Activated CD4-positive, alpha-beta memory T cell treated with anti-CD3 and anti-CD28 coated beads, Interleukin-2, amount 10 ng/mL, durations not matched to agents 7 days and 5 days (primary cell): ENCODE results near the gene WFIKKN1. TPM values are rescaled to one million over a fixed set of nuclear protein-coding genes. Genes with fewer than 3 reads are reported as not detected.

Experiments
- CTCF ChIA-PET: fragments of 350-600 bp; sonication (Branson Sonifier 250); formaldehyde crosslinking; loops from one replicate; lab custom pipeline; 2021; ENCODE audit warnings: antibody characterized with exemption, inconsistent platforms; lab: Charles Lee
- POLR2A ChIA-PET: fragments of 350-600 bp; sonication (Branson Sonifier 250); formaldehyde crosslinking; loops from one replicate; lab custom pipeline; 2021; ENCODE audit warnings: antibody characterized with exemption; lab: Charles Lee
- DNase-seq: peaks from one replicate; pipeline ENCODE4 v3.0.0-alpha.2; 2020
- H3K27ac Mint-ChIP-seq: one replicate; pipeline ENCODE4 v1.8.0; 2021; ENCODE audit warnings: mild to moderate bottlenecking, mixed read lengths
- H3K27me3 Mint-ChIP-seq: one replicate; pipeline ENCODE4 v1.8.0; 2021; ENCODE audit warnings: mixed read lengths
- H3K36me3 Mint-ChIP-seq: one replicate; pipeline ENCODE4 v1.8.0; 2021; ENCODE audit warnings: low read depth, mixed read lengths
- H3K4me1 Mint-ChIP-seq: one replicate; pipeline ENCODE4 v1.8.0; 2021; ENCODE audit warnings: mixed read lengths
- H3K4me3 Mint-ChIP-seq: one replicate; pipeline ENCODE4 v1.8.0; 2021; ENCODE audit warnings: mild to moderate bottlenecking, mixed read lengths
- H3K9me3 Mint-ChIP-seq: one replicate; pipeline ENCODE4 v1.8.0; 2021; ENCODE audit warnings: mixed read lengths
- total RNA-seq, 2 experiments: library from RNA; stranded (reverse); gene quantifications; one replicate each; pipeline ENCODE4 v1.2.3, GENCODE V29; 2021

Gene WFIKKN1
- total RNA-seq, 2 experiments from 2014 or later = 0.10 to 0.13 TPM

- no peak overlapping the region for H3K4me3 Mint-ChIP-seq
- H3K27ac Mint-ChIP-seq = no peak overlapping the region
- H3K27me3 Mint-ChIP-seq = no peaks in the 10 kb centered on the region
- no peak for DNase-seq
- CTCF ChIA-PET = interaction anchor here (1.1 kb wide), 1 partner anchor 21 kb away, joined by 3 read pairs; no protein-coding TSS in a partner anchor
- H3K36me3 Mint-ChIP-seq = peaks cover 8% of the 10 kb centered on the region
- no peaks in the 10 kb centered on the region for H3K9me3 Mint-ChIP-seq
- POLR2A ChIA-PET = no interaction called here
- peaks cover 4% of the 10 kb centered on the region for H3K4me1 Mint-ChIP-seq
These were observed 31.7 kb upstream of the WFIKKN1 start for GRCh38 chr16:598823-599739.

- no peaks in the 10 kb centered on the region for H3K27me3 Mint-ChIP-seq
- H3K9me3 Mint-ChIP-seq = no peaks in the 10 kb centered on the region
- H3K36me3 Mint-ChIP-seq = peaks cover 8% of the 10 kb centered on the region
- ChIA-PET CTCF (interaction anchor here (1.2 to 1.3 kb wide), 2 partner anchors 9 to 24 kb away, joined by 3 read pairs; no protein-coding TSS in a partner anchor), POLR2A (interaction anchor here (1.1 to 1.6 kb wide), 3 partner anchors 12 to 49 kb away, joined by 3 to 6 read pairs (median 4); partner anchors contain the start of gene METTL26)
- H3K27ac Mint-ChIP-seq = no peak overlapping the region
- H3K4me3 Mint-ChIP-seq = no peak overlapping the region
- no peak for DNase-seq
- H3K4me1 Mint-ChIP-seq = peaks cover 3% of the 10 kb centered on the region
These were observed 30.0 kb upstream of the WFIKKN1 start for GRCh38 chr16:600781-601180.

DNA sequence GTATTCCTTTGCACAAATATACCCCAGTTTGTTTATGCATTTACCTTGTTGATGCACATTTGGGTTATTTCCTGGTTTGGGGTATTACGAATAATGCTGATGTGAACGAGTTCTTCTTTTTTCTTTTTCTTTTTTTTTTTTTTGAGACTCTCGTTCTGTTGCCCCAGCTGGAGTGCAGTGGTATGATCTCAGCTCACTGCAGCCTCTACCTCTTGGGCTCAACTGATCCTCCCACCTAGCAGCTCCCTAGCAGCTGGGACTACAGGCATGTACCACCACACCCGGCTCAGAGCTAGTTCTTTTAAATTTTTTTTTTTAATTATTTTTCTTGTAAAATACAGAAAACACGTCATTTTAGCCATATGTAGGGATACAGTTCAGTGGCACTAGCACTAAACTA, 26.9 kb upstream of the WFIKKN1 start:
- H3K36me3 Mint-ChIP-seq = no peaks in the 10 kb centered on the region
- H3K27me3 Mint-ChIP-seq = no peaks in the 10 kb centered on the region
- ChIA-PET CTCF (no interaction called here), POLR2A (no interaction called here)
- peaks cover 2% of the 10 kb centered on the region for H3K4me1 Mint-ChIP-seq
- no peak overlapping the region for H3K4me3 Mint-ChIP-seq
- DNase-seq = no peak
- H3K27ac Mint-ChIP-seq = no peak overlapping the region
- no peaks in the 10 kb centered on the region for H3K9me3 Mint-ChIP-seq

- H3K27ac Mint-ChIP-seq = no peak overlapping the region
- H3K27me3 Mint-ChIP-seq = no peaks in the 10 kb centered on the region
- ChIA-PET CTCF (no interaction called here), POLR2A (no interaction called here)
- no peaks in the 10 kb centered on the region for H3K36me3 Mint-ChIP-seq
- no peak overlapping the region for H3K4me3 Mint-ChIP-seq
- DNase-seq = no peak
- H3K9me3 Mint-ChIP-seq = no peaks in the 10 kb centered on the region
- H3K4me1 Mint-ChIP-seq = peaks cover 4% of the 10 kb centered on the region
These were observed 24.0 kb upstream of the WFIKKN1 start for GRCh38 chr16:606656-607307.

DNA sequence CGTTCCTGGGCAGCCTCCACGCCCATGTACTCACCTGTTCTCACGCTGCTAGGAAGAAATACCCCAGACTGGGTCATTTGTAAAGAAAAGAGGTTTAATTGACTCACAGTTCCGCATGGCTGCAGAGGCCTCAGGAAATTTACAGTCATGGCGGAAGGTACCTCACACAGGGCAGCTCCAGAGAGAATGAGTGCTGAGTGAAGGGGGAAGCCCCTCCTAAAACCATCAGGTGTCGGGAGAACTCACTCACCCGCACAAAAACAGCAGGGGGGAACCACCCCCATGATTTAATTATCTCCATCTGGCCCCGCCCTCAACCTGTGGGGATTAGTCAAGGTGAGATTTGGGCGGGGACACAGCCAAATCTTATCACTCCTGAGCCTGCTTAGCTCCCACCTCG, 22.8 kb upstream of the WFIKKN1 start:
- CTCF ChIA-PET = no interaction called here
- H3K27ac Mint-ChIP-seq = no peak overlapping the region

GRCh38 chr16:609316-609715, 21.5 kb upstream of the WFIKKN1 start:
- ChIA-PET CTCF (interaction anchor here (1.1 kb wide), 1 partner anchor 9 kb away, joined by 3 read pairs; no protein-coding TSS in a partner anchor), POLR2A (interaction anchor here (1.2 kb wide), 1 partner anchor 41 kb away, joined by 3 read pairs; no protein-coding TSS in a partner anchor)
- Mint-ChIP-seq H3K4me3 (no peak overlapping the region), H3K4me1 (peaks cover 4% of the 10 kb centered on the region), H3K9me3 (no peaks in the 10 kb centered on the region), H3K36me3 (no peaks in the 10 kb centered on the region), H3K27me3 (no peaks in the 10 kb centered on the region), H3K27ac (no peak overlapping the region)
- no peak for DNase-seq

More for the DNA sequence above, 22.8 kb upstream of the WFIKKN1 start:
- H3K4me1 Mint-ChIP-seq = peaks cover 4% of the 10 kb centered on the region
- DNase-seq = no peak
- POLR2A ChIA-PET = no interaction called here
- H3K9me3 Mint-ChIP-seq = no peaks in the 10 kb centered on the region
- H3K4me3 Mint-ChIP-seq = no peak overlapping the region
- no peaks in the 10 kb centered on the region for H3K36me3 Mint-ChIP-seq
- H3K27me3 Mint-ChIP-seq = no peaks in the 10 kb centered on the region

GRCh38 chr16:609984-610383, 20.8 kb upstream of the WFIKKN1 start:
- ChIA-PET CTCF (interaction anchor here (1.1 to 1.2 kb wide), 2 partner anchors 9 to 31 kb away, joined by 3 read pairs; no protein-coding TSS in a partner anchor), POLR2A (interaction anchor here (1.2 kb wide), 1 partner anchor 42 kb away, joined by 3 read pairs; no protein-coding TSS in a partner anchor)
- Mint-ChIP-seq H3K4me3 (no peak overlapping the region), H3K27me3 (no peaks in the 10 kb centered on the region), H3K9me3 (no peaks in the 10 kb centered on the region), H3K36me3 (no peaks in the 10 kb centered on the region), H3K27ac (no peak overlapping the region), H3K4me1 (peaks cover 4% of the 10 kb centered on the region)
- DNase-seq = no peak

- H3K4me1 Mint-ChIP-seq = peaks cover 4% of the 10 kb centered on the region
These were observed 20.0 kb upstream of the WFIKKN1 start for GRCh38 chr16:610513-611381.

GRCh38 chr16:615122-615521, 15.7 kb upstream of the WFIKKN1 start:
- H3K4me1 Mint-ChIP-seq = peaks cover 2% of the 10 kb centered on the region

More at GRCh38 chr16:610513-611381, 20.0 kb upstream of the WFIKKN1 start:
- peak; percentile 47 for DNase-seq
- no peak overlapping the region for H3K4me3 Mint-ChIP-seq
- CTCF ChIA-PET = interaction anchor here (1.2 kb wide), 1 partner anchor 32 kb away, joined by 3 read pairs; no protein-coding TSS in a partner anchor
- no peaks in the 10 kb centered on the region for H3K9me3 Mint-ChIP-seq
- H3K36me3 Mint-ChIP-seq = no peaks in the 10 kb centered on the region
- no peak overlapping the region for H3K27ac Mint-ChIP-seq
- H3K27me3 Mint-ChIP-seq = no peaks in the 10 kb centered on the region
- POLR2A ChIA-PET = interaction anchor here (1.2 kb wide), 1 partner anchor 42 kb away, joined by 3 read pairs; no protein-coding TSS in a partner anchor

DNA sequence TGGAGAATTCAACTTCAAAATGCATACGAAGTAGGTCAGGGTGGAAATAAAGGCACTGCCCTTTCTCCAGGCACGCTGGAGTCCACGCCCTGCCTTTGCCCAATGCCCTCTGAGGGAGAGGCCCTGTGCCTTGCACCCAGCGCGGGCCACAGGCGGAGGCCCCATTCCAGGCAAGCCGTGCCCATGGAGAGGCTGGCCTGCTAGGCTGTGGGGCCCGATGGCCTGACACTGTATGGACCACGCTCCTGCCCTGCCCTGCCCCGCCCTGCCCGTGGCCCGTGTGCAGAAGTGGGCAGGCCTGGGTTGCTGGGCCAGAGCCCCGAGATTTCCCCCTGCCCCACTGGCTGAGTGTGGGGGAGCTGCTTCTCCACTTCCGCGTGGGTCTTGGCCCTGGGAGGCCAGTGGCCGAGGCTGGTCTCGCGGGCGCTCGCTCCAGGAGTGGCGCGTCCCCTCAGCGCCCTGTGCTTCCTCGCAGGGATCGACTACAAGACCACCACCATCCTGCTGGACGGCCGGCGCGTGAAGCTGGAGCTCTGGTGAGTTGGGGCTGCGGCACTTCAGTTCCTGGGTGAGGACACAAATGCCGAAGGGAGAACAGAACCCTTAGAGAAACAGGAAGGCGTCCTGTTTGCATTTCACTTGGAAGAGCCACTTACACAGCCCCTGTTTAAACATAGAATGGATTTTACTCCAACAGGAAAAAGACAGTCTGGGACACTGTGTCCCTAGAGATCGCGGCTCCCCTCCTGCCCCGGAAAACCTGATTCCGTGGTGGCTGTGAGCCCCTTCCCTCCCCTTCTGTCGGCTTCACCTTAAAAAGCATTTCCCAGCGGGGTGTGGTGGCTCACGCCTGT, 13.8 kb upstream of the WFIKKN1 start:
- Mint-ChIP-seq H3K4me3 (no peak overlapping the region), H3K27ac (no peak overlapping the region), H3K27me3 (no peaks in the 10 kb centered on the region), H3K36me3 (no peaks in the 10 kb centered on the region), H3K9me3 (no peaks in the 10 kb centered on the region), H3K4me1 (no peaks in the 10 kb centered on the region)
- DNase-seq = no peak
- POLR2A ChIA-PET = no interaction called here
- CTCF ChIA-PET = no interaction called here

More at GRCh38 chr16:615122-615521, 15.7 kb upstream of the WFIKKN1 start:
- no peaks in the 10 kb centered on the region for H3K27me3 Mint-ChIP-seq
- ChIA-PET CTCF (no interaction called here), POLR2A (no interaction called here)
- H3K36me3 Mint-ChIP-seq = no peaks in the 10 kb centered on the region
- H3K4me3 Mint-ChIP-seq = no peak overlapping the region
- H3K9me3 Mint-ChIP-seq = no peaks in the 10 kb centered on the region
- DNase-seq = no peak
- H3K27ac Mint-ChIP-seq = no peak overlapping the region

GRCh38 chr16:617855-618254, 12.9 kb upstream of the WFIKKN1 start:
- no peaks in the 10 kb centered on the region for H3K27me3 Mint-ChIP-seq
- POLR2A ChIA-PET = no interaction called here
- no peaks in the 10 kb centered on the region for H3K4me1 Mint-ChIP-seq
- no peak overlapping the region for H3K4me3 Mint-ChIP-seq
- H3K36me3 Mint-ChIP-seq = no peaks in the 10 kb centered on the region
- CTCF ChIA-PET = no interaction called here
- DNase-seq = no peak
- H3K27ac Mint-ChIP-seq = no peak overlapping the region
- H3K9me3 Mint-ChIP-seq = no peaks in the 10 kb centered on the region
